HT-29 (cell line): Measurements from ENCODE around the gene CD37. TPM values are rescaled to one million over a fixed set of nuclear protein-coding genes. Genes with fewer than 3 reads are reported as not detected.
"Not testable (repeated sequence)": the region's sequence is repeated elsewhere in the genome, so short reads cannot be mapped to it uniquely, and the experiment has no call there.

Source experiments
- DNase-seq: peaks from one replicate; pipeline ENCODE4 v3.0.0-alpha.2; 2015; ENCODE audit warnings: low spot score
- total RNA-seq: library from RNA; depleted of rRNA; stranded (reverse); fragments of >200 nt; shearing (Covaris generic); gene quantifications from 2 replicates; pipeline ENCODE4 v1.2.3, GENCODE V29; 2014; rRNA removed

The CD37 gene
- total RNA-seq, result not detected in 2 replicates

DNA sequence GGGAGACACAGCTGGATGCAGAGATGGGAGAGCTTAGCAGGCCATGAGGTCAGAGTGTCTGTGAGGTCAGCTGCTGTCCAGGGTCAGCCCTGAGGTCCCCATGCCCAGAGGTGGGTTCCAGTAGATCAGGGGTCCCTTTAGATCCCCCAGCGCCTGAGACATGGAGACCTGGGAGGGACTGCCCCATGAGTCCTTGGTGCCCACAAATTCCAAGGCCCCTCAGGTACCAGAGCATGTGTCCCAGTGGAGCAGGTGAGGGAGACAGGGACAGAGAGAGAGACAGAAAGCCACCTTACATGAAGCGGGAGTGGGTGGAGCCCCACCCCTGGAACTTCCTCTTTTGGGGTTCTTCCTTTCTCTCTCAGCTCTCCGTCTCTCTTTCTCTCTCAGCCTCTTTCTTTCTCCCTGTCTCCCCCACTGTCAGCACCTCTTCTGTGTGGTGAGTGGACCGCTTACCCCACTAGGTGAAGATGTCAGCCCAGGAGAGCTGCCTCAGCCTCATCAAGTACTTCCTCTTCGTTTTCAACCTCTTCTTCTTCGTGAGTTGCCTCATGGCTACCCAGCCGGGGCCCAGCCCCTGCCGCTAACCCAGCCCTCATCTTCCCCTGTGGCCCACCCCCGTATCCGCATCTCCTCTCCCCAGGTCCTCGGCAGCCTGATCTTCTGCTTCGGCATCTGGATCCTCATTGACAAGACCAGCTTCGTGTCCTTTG lies at the start of gene CD37:
Gene CD37, plus strand, starts transcription at position 336 of the 713 bp plus-strand sequence. Its CDS starts 135 bp downstream, at position 471.
- DNase-seq, result no peak

GRCh38 chr19:49287141-49287770 lies 48.0 kb upstream of the CD37 start:
- no peak for DNase-seq

- DNase-seq, result not testable (repeated sequence)
Measured at GRCh38 chr19:49288205-49288604, 47.0 kb upstream of the CD37 start.

- not testable (repeated sequence) for DNase-seq
Measured at GRCh38 chr19:49289286-49289685, 45.9 kb upstream of the CD37 start.

DNA sequence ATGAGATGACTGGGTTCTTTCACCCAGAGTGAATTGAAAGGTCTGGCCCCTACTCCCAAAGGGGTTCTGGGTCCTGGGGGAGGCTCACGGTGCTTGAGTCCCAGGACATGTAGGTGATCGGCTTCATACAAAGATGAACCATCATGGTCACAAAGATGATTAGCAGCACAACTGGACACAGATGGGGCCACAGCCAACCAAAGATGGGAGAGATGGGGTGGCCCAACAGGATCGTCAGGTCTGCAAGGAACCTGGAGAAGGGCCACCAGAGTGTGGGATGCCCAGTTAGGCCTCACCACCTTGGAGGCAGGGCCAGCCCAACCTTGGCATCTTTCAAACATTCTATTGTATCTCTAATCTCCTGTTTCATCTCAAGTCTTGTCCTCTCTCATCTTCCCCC lies 44.7 kb upstream of the CD37 start:
- no peak for DNase-seq

GRCh38 chr19:49294401-49294800 lies 40.8 kb upstream of the CD37 start:
- no peak for DNase-seq

- no peak for DNase-seq
Measured at GRCh38 chr19:49295208-49295880, 39.9 kb upstream of the CD37 start.

- no peak for DNase-seq
Measured at GRCh38 chr19:49297403-49297802, 37.8 kb upstream of the CD37 start.

GRCh38 chr19:49298653-49299052 lies 36.6 kb upstream of the CD37 start:
- not testable (repeated sequence) for DNase-seq

DNA sequence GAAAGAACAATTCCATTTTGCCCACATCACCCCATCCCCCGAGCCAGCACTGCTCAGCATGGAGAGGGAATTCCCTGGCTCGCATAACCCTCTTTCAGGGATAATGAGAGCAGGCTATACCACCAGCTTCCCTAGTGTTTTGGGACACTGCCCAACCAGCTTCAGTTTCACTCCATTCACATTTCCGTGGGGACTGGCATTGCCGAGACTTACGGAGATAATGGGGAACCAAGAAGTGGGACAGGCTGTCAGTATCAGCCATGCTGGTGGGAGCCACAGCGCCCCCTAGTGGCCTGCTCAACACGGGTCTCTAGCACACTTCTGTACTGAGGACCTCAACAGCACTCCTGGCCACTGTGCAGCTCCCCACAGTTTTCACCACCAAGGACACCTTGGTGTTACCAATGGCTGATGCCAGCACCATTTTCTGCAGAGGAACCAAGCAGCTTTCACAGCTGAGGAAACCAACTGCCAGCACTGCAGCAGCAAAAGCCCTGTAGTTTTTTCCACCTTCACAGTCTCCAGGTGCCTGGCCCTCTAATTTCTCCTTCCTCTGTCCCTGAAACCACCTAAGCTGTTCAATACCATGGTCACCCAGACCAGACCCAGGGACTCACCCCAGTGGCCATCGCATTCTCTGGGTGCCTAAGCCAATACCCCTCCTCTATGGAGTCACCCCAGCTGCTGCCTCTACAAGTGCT lies 33.9 kb upstream of the CD37 start:
- DNase-seq, result peak; percentile 90

- DNase-seq, result no peak
Measured at GRCh38 chr19:49301866-49302252, 33.3 kb upstream of the CD37 start.

- DNase-seq, result peak; percentile 36
Measured at GRCh38 chr19:49306734-49307133, 28.5 kb upstream of the CD37 start.

DNA sequence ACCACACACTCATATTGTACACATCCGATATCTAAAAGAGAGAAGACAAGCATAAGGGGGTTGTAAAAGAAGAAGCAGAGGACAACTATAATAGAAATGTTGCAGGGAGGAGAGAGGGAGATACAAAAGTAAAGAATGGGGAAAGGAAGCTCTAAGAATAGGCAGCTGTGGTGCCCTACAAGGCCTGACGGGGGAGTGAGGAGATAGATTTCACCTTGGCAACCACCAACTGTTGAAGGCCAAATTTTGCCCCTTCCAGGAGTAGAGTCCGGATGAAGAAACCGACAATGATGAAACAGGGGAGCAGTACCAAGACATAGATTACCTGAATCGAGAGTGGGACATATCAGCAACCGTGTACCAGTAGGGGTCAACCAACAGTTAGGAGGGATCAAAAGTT lies 26.1 kb upstream of the CD37 start:
- DNase-seq, result no peak

- DNase-seq, result no peak
Measured at GRCh38 chr19:49315111-49315510, 20.1 kb upstream of the CD37 start.

DNA sequence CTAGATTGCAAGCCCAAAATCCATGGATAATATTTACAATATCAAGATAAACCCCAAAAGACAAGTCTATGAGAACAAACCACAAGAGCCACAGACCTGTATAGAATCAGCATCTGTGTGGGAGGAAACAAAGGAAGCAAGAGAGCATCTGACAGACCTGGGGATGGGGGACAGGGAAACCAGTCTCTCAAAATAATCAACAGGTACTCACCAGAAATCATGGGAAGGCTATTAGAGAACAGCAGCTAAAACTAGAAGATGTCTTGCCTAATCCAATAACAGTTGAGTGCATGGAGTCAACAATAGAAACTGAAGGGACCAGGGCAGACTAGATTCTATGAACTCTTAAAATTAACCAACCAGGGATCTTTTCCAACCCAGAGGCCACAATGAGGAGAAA lies 18.9 kb upstream of the CD37 start:
- DNase-seq, result no peak

DNA sequence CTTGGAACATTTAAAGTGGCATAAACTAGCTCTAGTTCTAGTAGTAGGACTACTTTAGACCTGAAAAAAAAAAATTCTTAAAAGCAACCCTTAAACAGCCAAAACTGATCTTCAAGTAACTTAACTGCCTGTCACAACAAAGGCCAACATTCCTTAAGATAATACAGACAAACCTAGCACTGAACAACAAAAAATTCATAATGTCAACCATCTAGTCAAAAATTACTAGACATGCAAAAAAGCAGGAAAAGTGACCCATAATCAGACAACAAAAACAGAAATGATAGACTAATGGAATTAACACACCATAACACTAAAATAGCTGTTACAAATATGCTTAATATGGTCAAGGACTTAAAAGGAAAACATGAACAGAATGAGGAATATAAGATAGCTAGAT lies 16.9 kb upstream of the CD37 start:
- DNase-seq, result no peak

DNA sequence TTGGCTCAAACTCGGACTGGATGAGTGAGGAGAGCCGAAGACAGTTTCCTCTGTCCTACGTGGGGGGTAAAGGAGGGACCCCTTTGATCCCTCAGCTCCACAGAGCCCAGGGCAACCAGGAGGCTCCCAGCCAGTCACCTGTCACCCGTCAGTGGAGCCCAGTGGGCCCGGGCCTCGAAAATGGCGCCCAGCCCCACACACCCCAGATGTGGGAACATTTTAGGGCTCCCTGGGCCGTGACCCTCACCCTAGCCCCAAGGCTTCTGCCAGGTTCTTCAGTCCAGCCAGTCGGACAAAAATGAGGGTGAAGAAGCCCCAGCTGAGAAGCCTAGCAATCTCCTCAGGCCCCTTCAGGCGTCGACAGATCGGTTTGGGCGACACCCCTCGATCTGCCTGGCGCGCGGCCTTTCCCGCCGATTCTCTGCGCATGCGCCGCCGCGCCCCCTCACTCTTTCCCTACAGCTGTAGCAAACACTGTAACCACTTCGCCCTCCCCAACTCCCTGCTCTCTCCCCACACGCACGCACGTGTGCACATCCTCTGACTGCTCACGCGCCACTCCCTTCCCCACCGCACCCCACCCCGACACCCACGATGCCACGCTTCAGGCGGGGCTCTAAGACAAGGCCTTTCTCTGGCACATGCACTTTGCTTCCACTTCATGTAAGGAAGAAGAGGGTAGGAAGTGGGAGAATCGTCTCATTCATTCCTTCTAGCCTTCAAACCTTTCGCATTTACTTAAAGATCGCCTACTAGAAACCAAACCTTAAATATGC lies 10.2 kb upstream of the CD37 start, which contains the start of gene SLC6A16:
Gene SLC6A16, minus strand, starts transcription at position 391 of the 776 bp plus-strand sequence. CDS start 13,844 bp downstream, outside the sequence.
- no peak for DNase-seq

DNA sequence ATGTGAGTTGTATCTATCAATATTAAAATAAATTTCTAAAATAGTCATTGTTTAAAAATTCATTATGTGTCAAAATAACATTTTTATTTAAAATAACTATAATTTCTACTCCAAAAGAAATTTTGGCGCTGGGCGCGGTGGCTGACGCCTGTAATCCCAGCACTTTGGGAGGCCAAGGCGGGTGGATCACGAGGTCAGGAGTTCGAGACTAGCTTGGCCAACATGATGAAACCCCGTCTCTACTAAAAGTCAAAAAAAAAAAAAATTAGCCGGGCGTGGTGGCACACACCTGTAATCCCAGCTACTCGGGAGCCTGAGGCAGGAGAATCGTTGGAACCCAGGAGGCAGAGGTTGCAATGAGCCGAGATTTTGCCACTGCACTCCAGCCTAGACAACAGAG lies 9.4 kb upstream of the CD37 start:
- DNase-seq, result not testable (repeated sequence)

GRCh38 chr19:49326165-49326704 lies 9.0 kb upstream of the CD37 start:
- no peak for DNase-seq

DNA sequence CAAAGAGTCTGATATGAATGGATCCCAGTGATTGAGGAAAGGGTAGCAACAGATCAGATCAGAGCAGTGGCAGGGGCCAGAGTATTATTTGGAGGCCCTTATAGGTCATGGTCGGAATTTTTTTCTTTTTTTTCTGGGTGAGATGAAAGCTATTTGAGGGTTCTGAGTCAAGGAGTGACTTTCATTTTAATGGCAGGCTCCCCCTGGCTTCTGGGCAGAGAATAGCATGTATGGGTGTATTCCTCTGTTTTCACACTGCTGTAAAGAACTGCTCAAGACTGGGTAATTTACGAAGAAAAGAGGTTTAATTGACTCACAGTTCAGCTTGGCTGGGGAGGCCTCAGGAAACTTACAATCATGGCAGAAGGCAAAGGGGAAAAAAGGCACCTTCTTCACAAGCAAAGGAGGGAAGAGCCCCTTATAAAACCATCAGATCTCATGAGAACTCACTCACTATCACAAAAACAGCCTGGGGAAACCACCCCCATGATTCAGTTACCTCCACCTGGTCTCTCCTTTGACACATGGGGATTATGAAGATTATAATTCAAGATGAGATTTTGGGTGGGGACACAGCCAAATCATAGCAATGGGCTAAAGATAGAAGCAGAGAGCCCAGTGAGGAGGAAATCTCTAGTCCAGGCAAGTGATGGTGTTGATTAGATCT lies 7.2 kb upstream of the CD37 start:
- DNase-seq, result peak; percentile 61
